Gastroesophageal sphincter (tissue), 4 donors: ENCODE data around the gene GTF2IRD1. TPM values are rescaled to one million over a fixed set of nuclear protein-coding genes. Genes with fewer than 3 reads are reported as not detected.
A peak's percentile ranks its signal among the peaks of the same experiment; 100 is the strongest.

Experiments used
- ATAC-seq: fragments of 150-250 bp; one replicate; pipeline ENCODE4 v1.9.1; 2016; ENCODE audit warnings: mild to moderate bottlenecking, moderate library complexity
- H3K27ac ChIP-seq, 4 donors: fragments of 200-600 bp; sonication (generic) in 3 of 4; 1 replicate in 3 of 4; 2 replicates in 1 of 4; pipeline ENCODE4 v1.5.1; 2016 to 2019
- H3K27me3 ChIP-seq: fragments of 200-600 bp; sonication (generic); one replicate; pipeline ENCODE4 v1.5.1; 2019
- H3K36me3 ChIP-seq, 2 donors: fragments of 200-600 bp; sonication (generic); one replicate each; pipeline ENCODE4 v1.5.1; 2019; ENCODE audit warnings: control low read depth in 1 of 2
- H3K4me1 ChIP-seq, 3 donors: fragments of 200-600 bp; sonication (generic); 1 replicate in 2 of 3; 2 replicates in 1 of 3; pipeline ENCODE4 v1.5.1; 2016 to 2019; ENCODE audit warnings: control low read depth in 2 of 3
- H3K4me3 ChIP-seq, 2 donors: fragments of 200-600 bp; sonication (generic); one replicate each; pipeline ENCODE4 v1.5.1; 2019; ENCODE audit warnings: mild to moderate bottlenecking in 1 of 2, moderate library complexity in 1 of 2
- H3K9me3 ChIP-seq, 3 donors: fragments of 200-600 bp; sonication (generic); one replicate each; pipeline ENCODE4 v1.5.1; 2017 to 2019; ENCODE audit warnings: control low read depth in 2 of 3
- EP300 ChIP-seq: sonication (generic); formaldehyde crosslinking; IDR thresholded peaks from one replicate; pipeline ENCODE4 v1.6.1; 2017; ENCODE audit warnings: antibody characterized with exemption, mild to moderate bottlenecking
- POLR2A ChIP-seq, 2 donors: fragments of 450-650 bp; IDR thresholded peaks; one replicate each; pipeline ENCODE4 v1.6.1; 2017; ENCODE audit warnings: antibody characterized with exemption in 2 of 2, mild to moderate bottlenecking in 2 of 2, moderate library complexity in 1 of 2
- POLR2AphosphoS5 ChIP-seq: sonication (generic); formaldehyde crosslinking; IDR thresholded peaks from one replicate; pipeline ENCODE4 v1.6.1; 2017; ENCODE audit warnings: antibody characterized with exemption
- WGBS, 2 donors: methylation state at CpG; one replicate each; pipeline ENCODE4 v1.1.5; 2018; ENCODE audit warnings: low coverage in 1 of 2; 5-methylcytosine and 5-hydroxymethylcytosine counted together
- total RNA-seq, 4 donors: library from RNA; depleted of rRNA; stranded (reverse); fragments of >200 nt; gene quantifications; one replicate each; pipeline ENCODE4 v1.1.0, GENCODE V29; 2016
- TF ChIP-seq, protein P1 (sequence below), 4 experiments: fragments of 200-600 bp in 2 of 4; fragments of 450-650 bp in 2 of 4; sonication (generic) in 1 of 4; IDR thresholded peaks; one replicate each; pipeline ENCODE4 v1.5.1; 2017 to 2019; ENCODE audit warnings: antibody characterized with exemption in 4 of 4, mild to moderate bottlenecking in 2 of 4, moderate library complexity in 2 of 4

The GTF2IRD1 gene
- total RNA-seq, 4 donors from 2014 or later: 21.5 to 49.0 (median 28.2) TPM

DNA sequence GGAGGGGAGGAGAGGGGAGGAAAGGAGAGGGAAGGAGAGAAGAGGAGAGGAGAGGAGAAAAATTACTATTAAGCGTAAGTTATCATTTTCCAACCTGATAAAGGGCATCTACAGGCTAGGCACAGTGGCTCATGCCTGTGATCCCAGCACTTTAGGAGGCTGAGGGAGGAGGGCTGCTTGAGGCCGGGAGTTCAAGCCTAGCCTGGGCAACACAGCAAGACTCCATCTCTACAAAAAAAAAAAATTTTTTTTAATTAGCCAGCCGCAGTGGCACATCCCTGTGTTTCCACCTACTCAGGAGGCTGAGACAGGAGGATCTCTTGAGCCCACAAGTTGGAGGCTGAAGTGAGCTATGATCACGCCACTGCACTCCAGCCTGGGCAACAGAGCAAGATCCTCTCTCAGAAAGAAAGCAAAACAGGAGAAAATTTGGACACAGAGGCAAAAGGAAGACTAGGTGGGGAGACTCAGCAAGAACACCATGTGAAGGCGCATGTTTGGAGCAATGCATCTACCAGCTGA, 168.6 kb downstream of the GTF2IRD1 start:
- Histone ChIP-seq H3K4me1 (peaks cover 0 to 21% (median 0%) of the 10 kb centered on the region in 3 donors), H3K9me3 (no peaks in the 10 kb centered on the region), H3K27ac (no peak overlapping the region), H3K27me3 (no peaks in the 10 kb centered on the region), H3K4me3 (no peak overlapping the region), H3K36me3 (no peaks in the 10 kb centered on the region)
- no peak for TF ChIP-seq POLR2A (IDR thresholded peaks at IDR 0.05)
- TF ChIP-seq POLR2AphosphoS5: no peak
- 94 to 97% methylated on average over 2 to 5 of the region's 5 CpGs for WGBS, 2 donors
- no peak for ATAC-seq

DNA sequence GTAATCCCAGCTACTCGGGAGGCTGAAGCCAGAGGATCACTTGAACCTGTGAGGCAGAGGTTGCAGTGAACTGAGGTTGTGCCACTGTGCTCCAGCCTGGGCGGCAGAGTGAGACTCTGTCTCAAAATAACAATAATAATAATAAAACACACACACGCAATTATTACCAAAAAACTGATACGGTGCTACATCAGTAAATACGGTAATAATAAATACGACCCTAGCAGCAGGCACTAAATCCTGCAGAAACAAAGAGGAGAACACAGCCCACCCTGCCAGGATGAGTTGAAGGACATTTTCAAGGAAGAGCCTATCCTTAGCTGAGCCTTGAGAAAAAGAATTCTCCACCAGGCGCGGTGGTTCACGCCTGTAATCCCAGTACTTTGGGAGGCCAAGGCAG, 169.4 kb downstream of the GTF2IRD1 start:
- Histone ChIP-seq H3K4me1 (peaks cover 0 to 29% (median 0%) of the 10 kb centered on the region in 3 donors), H3K4me3 (no peak overlapping the region), H3K36me3 (no peaks in the 10 kb centered on the region), H3K9me3 (no peaks in the 10 kb centered on the region), H3K27ac (no peak overlapping the region), H3K27me3 (no peaks in the 10 kb centered on the region)
- TF ChIP-seq POLR2A (IDR thresholded peaks at IDR 0.05) (no peak), POLR2AphosphoS5 (no peak), EP300 (no peak)
- TF ChIP-seq, protein P1, sequence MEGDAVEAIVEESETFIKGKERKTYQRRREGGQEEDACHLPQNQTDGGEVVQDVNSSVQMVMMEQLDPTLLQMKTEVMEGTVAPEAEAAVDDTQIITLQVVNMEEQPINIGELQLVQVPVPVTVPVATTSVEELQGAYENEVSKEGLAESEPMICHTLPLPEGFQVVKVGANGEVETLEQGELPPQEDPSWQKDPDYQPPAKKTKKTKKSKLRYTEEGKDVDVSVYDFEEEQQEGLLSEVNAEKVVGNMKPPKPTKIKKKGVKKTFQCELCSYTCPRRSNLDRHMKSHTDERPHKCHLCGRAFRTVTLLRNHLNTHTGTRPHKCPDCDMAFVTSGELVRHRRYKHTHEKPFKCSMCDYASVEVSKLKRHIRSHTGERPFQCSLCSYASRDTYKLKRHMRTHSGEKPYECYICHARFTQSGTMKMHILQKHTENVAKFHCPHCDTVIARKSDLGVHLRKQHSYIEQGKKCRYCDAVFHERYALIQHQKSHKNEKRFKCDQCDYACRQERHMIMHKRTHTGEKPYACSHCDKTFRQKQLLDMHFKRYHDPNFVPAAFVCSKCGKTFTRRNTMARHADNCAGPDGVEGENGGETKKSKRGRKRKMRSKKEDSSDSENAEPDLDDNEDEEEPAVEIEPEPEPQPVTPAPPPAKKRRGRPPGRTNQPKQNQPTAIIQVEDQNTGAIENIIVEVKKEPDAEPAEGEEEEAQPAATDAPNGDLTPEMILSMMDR (IDR thresholded peaks at IDR 0.05): no peak
- WGBS, 2 donors: 79 to 93% methylated on average over 2 to 8 of the region's 9 CpGs
- ATAC-seq: no peak

DNA sequence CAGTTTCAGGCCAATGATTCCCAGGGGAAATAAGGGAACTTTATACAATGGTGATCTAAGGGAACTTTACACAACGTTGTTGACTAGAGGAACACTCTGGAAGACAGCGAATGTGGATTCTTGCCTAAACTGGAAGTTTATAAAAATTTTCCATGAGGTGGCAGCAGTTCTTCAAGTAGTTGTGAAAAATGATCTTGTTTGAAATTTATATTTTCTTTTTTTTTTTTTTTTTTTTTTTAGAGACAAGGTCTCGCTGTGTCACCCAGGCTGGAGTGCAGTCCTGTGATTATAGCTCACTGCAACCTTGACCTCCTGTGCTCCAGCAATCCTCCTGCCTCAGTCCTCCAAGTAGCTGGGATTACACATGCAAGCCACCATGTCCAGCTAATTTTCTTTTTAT, 171.7 kb downstream of the GTF2IRD1 start:
- Histone ChIP-seq H3K36me3 (no peaks in the 10 kb centered on the region), H3K27ac (peak overlapping the region in 2 of 4 donors; percentile 39 to 43), H3K27me3 (no peaks in the 10 kb centered on the region), H3K9me3 (no peaks in the 10 kb centered on the region), H3K4me3 (no peak overlapping the region), H3K4me1 (peaks cover 0 to 38% (median 0%) of the 10 kb centered on the region in 3 donors)
- peak; percentile 70 for ATAC-seq
- WGBS, 2 donors: 6 to 13% methylated on average over 3 of the region's 3 CpGs
- TF ChIP-seq POLR2A (IDR thresholded peaks at IDR 0.05) (no peak), EP300 (no peak), POLR2AphosphoS5 (peak; percentile 40)
- TF ChIP-seq, protein P1 (IDR thresholded peaks at IDR 0.05): peak in 2 of 4 experiments; percentile 20 to 36

DNA sequence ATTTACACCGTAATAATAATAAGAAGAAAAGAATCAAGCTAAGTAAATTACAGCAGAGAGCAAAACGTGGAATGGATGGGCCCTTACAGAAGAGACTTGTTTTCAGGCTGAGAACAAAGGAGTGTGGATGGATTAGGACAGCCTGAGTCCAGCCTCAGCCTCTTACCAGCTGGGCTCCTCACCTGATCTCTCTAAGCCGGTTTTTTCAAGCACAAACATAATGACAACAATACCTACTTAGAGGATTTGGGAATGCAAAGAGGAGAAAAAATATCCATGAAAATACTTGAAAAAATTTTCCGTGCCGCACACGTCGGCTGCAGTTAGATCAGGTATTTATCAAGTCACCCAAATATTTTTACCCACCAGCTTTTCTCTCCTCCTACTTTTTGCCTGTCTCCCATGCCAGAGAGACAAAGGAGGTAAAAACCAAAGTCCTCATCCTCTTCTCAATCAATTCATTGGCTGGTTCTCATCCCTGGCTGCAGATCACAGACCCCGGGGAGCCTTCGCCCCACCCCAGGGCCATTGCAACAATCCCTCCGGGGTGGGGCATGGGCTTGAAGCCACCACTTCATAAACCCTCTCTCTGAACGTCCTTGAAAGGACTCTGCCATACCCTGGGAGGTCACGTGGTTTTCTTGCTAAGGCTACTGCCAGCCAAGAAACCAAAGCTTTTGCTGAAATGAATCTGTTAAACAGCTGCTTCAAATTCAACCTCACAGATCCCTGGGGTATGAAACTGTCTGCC, 174.1 kb downstream of the GTF2IRD1 start:
- Histone ChIP-seq H3K27ac (peak overlapping the region; percentile 60 to 75 (median 68)), H3K27me3 (no peaks in the 10 kb centered on the region), H3K9me3 (no peaks in the 10 kb centered on the region), H3K4me3 (peak overlapping the region in 1 of 2 donors; percentile 14), H3K4me1 (peaks cover 0 to 38% (median 0%) of the 10 kb centered on the region in 3 donors), H3K36me3 (no peaks in the 10 kb centered on the region)
- 20 to 29% methylated on average over 8 to 12 of the region's 12 CpGs for WGBS, 2 donors
- no peak for TF ChIP-seq EP300
- TF ChIP-seq, protein P1 (IDR thresholded peaks at IDR 0.05): no peak
- TF ChIP-seq POLR2AphosphoS5: no peak
- no peak for TF ChIP-seq POLR2A (IDR thresholded peaks at IDR 0.05)
- ATAC-seq: peak; percentile 64

DNA sequence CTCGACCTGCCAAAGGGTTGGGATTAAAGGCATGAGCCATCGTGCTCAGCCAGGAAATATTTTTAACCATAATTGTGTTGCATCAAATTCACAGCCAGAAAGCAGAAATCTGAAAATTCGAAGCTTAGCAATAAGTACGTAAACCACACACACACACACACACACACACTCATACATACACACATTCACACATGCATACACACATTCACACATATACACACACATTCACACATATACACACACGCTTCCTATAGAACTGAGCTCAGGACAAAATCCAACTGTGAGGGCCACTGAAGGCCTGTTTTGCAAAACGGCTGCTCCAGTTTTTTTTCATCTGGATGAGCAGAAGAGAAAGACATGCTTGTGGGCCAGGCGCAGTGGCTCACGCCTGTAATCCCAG, 178.8 kb downstream of the GTF2IRD1 start:
- TF ChIP-seq POLR2AphosphoS5: no peak
- no peak for TF ChIP-seq POLR2A (IDR thresholded peaks at IDR 0.05)
- no peak for TF ChIP-seq EP300
- TF ChIP-seq, protein P1 (IDR thresholded peaks at IDR 0.05): no peak
- Histone ChIP-seq H3K27ac (no peak overlapping the region), H3K4me3 (no peak overlapping the region), H3K36me3 (no peaks in the 10 kb centered on the region), H3K9me3 (no peaks in the 10 kb centered on the region), H3K27me3 (no peaks in the 10 kb centered on the region), H3K4me1 (peaks cover 0 to 30% (median 7%) of the 10 kb centered on the region in 3 donors)
- 55 to 68% methylated on average over 6 of the region's 8 CpGs for WGBS, 2 donors
- ATAC-seq: no peak
